HepG2 (cell line): ENCODE measurements around the gene VDAC1. TPM values are rescaled to one million over a fixed set of nuclear protein-coding genes. Genes with fewer than 3 reads are reported as not detected.

Experiments
- ATAC-seq: fragments of 200-7000 bp; cut with Tn5 transposase; 3 replicates; pipeline ENCODE4 v1.9.1; 2020; ENCODE audit warnings: mild to moderate bottlenecking, moderate library complexity
- BruUV-seq: library from RNA; stranded (reverse); fragments of 400-500 nt; replicated peaks from 2 replicates; lab custom pipeline; 2021; lab: Mats Ljungman, UMichigan
- CTCF ChIA-PET: fragments of 300-600 bp; formaldehyde crosslinking; extraction: SDS; loops from one replicate; lab custom pipeline; 2021; ENCODE audit warnings: low total read pairs, inconsistent platforms, low intra/inter-chr PET ratio; lab: Yijun Ruan, JAX
- POLR2A ChIA-PET: fragments of 350-600 bp; sonication (Branson Sonifier 250); formaldehyde crosslinking; loops from one replicate; lab custom pipeline; 2020; ENCODE audit warnings: antibody characterized with exemption, inconsistent platforms; lab: Yijun Ruan, JAX
- DNase-seq: peaks from one replicate; pipeline ENCODE4 v3.0.0-alpha.2; 2015; ENCODE audit warnings: low spot score
- FAIRE-seq: peaks from 3 replicates; lab custom pipeline; 2011; peaks lifted over from hg19 to GRCh38; lab: Jason Lieb, UNC
- H2AFZ ChIP-seq: one replicate; pipeline ENCODE4 v1.6.1; 2011; ENCODE audit warnings: low read length, inconsistent platforms
- H3K27ac ChIP-seq: fragments of 300-600 bp; 3 replicates; pipeline ENCODE4 v1.8.0; 2011; ENCODE audit warnings: mixed run types, mild to moderate bottlenecking, mixed read lengths, low read length, inconsistent platforms; ENCODE audit not compliant: insufficient read depth; ENCODE audit errors: extremely low read length
- H3K27me3 ChIP-seq, 2 experiments: fragments of 200-600 bp in 1 of 2; 2 replicates in 1 of 2; 3 replicates in 1 of 2; pipeline versions ENCODE4 v1.6.0 to v1.8.0; 2011; ENCODE audit warnings: low read length in 2 of 2, mild to moderate bottlenecking in 2 of 2, moderate library complexity in 2 of 2, inconsistent platforms in 1 of 2; ENCODE audit not compliant: insufficient read depth in 2 of 2, control insufficient read depth in 1 of 2
- H3K36me3 ChIP-seq, 2 experiments: fragments of 200-600 bp in 1 of 2; replicated peaks in 1 of 2; 2 replicates in 1 of 2; 3 replicates in 1 of 2; pipeline versions ENCODE4 v1.5.1 to v1.8.0; 2011; ENCODE audit warnings: low read length in 2 of 2, inconsistent platforms in 1 of 2; ENCODE audit not compliant: insufficient read depth in 2 of 2, control insufficient read depth in 1 of 2
- H3K4me1 ChIP-seq: 2 replicates; pipeline ENCODE4 v1.5.1; 2012; ENCODE audit warnings: low read length, inconsistent platforms; ENCODE audit not compliant: insufficient read depth
- H3K4me2 ChIP-seq: 2 replicates; pipeline ENCODE4 v1.6.0; 2011; ENCODE audit warnings: low read depth, low read length, inconsistent platforms
- H3K4me3 ChIP-seq, 3 experiments: fragments of 200-600 bp in 1 of 3; sonication (generic), shearing (Covaris generic) in 1 of 3; replicated peaks in 1 of 3; 2 replicates each; pipeline ENCODE4 v1.5.1; 2011 to 2016; ENCODE audit warnings: low read length in 3 of 3, inconsistent platforms in 2 of 3, low read depth in 2 of 3, mild to moderate bottlenecking in 2 of 3, control low read depth in 1 of 3, mixed read lengths in 1 of 3; ENCODE audit not compliant: insufficient read depth in 1 of 3
- H3K79me2 ChIP-seq: one replicate; pipeline ENCODE4 v1.6.1; 2011; ENCODE audit warnings: low read length, inconsistent platforms; ENCODE audit not compliant: insufficient read depth
- H3K9ac ChIP-seq: 2 replicates; pipeline ENCODE4 v1.6.0; 2011; ENCODE audit warnings: mild to moderate bottlenecking, low read depth, low read length, inconsistent platforms; ENCODE audit not compliant: insufficient read depth
- H3K9me3 ChIP-seq: 2 replicates; pipeline ENCODE4 v1.5.1; 2012; ENCODE audit warnings: mild to moderate bottlenecking, low read length
- H4K20me1 ChIP-seq: 2 replicates; pipeline ENCODE4 v1.6.0; 2011; ENCODE audit warnings: inconsistent platforms, mild to moderate bottlenecking, low read length, moderate library complexity; ENCODE audit not compliant: insufficient read depth
- EP300 ChIP-seq, 3 experiments: sonication (generic) in 1 of 3; formaldehyde crosslinking in 1 of 3; IDR thresholded peaks; 2 replicates each; pipeline versions ENCODE4 v1.5.1 to v1.6.1; 2011 to 2020; ENCODE audit warnings: low read depth in 2 of 3, low read length in 2 of 3, borderline replicate concordance in 1 of 3, improper control_type of control experiment in 1 of 3, mild to moderate bottlenecking in 1 of 3, missing genetic modification reagents in 1 of 3, moderate library complexity in 1 of 3
- HDAC2 ChIP-seq: sonication (generic); formaldehyde crosslinking; IDR thresholded peaks from 2 replicates; pipeline ENCODE4 v1.4.0; 2020; ENCODE audit warnings: missing genetic modification reagents
- IKZF4 ChIP-seq: sonication (generic); formaldehyde crosslinking; IDR thresholded peaks from 2 replicates; pipeline ENCODE4 v1.5.1; 2020; ENCODE audit warnings: borderline replicate concordance, mild to moderate bottlenecking, low read depth, missing genetic modification reagents; ENCODE audit errors: not compliant biosample characterization
- MIER3 ChIP-seq: IDR thresholded peaks from 2 replicates; pipeline ENCODE4 v1.6.1; 2016; ENCODE audit warnings: missing compliant biosample characterization, borderline replicate concordance
- NFKBIZ ChIP-seq: IDR thresholded peaks from 2 replicates; pipeline ENCODE4 v1.6.1; 2018; ENCODE audit warnings: missing genetic modification reagents, missing compliant biosample characterization
- PTBP1 ChIP-seq: fragments of 200-400 bp; formaldehyde crosslinking; IDR thresholded peaks from 2 replicates; pipeline ENCODE4 v1.6.1; 2018; ENCODE audit warnings: low read length, low read depth; ENCODE audit not compliant: poor library complexity, severe bottlenecking
- SMC3 ChIP-seq: IDR thresholded peaks from 2 replicates; pipeline ENCODE4 v1.6.1; 2011; ENCODE audit warnings: low read length, improper control_type of control experiment
- SYNCRIP ChIP-seq: fragments of 200-400 bp; formaldehyde crosslinking; IDR thresholded peaks from 2 replicates; pipeline ENCODE4 v1.6.1; 2018; ENCODE audit warnings: mild to moderate bottlenecking, low read depth, low read length; ENCODE audit not compliant: insufficient read depth
- THYN1 ChIP-seq: sonication (generic); formaldehyde crosslinking; IDR thresholded peaks from 2 replicates; pipeline ENCODE4 v1.8.1; 2023; ENCODE audit warnings: low read depth, mild to moderate bottlenecking, moderate library complexity, missing genetic modification reagents, borderline replicate concordance
- WIZ ChIP-seq: sonication (generic); formaldehyde crosslinking; IDR thresholded peaks from 2 replicates; pipeline ENCODE4 v1.5.1; 2020; ENCODE audit warnings: mild to moderate bottlenecking, missing genetic modification reagents
- YY1 ChIP-seq: IDR thresholded peaks from 2 replicates; pipeline ENCODE4 v1.6.1; 2011; ENCODE audit warnings: low read length, low read depth, moderate library complexity, mild to moderate bottlenecking; ENCODE audit not compliant: insufficient read depth, insufficient replicate concordance
- ZFYVE20 ChIP-seq: sonication (generic); formaldehyde crosslinking; IDR thresholded peaks from 2 replicates; pipeline ENCODE4 v1.8.0; 2023; ENCODE audit warnings: low read depth, mild to moderate bottlenecking, moderate library complexity, missing genetic modification reagents, borderline replicate concordance
- ZKSCAN1 ChIP-seq: fragments of 150-350 bp; IDR thresholded peaks from 2 replicates; pipeline ENCODE4 v1.6.1; 2014; ENCODE audit warnings: low read length
- ZNF335 ChIP-seq: sonication (generic); formaldehyde crosslinking; IDR thresholded peaks from 2 replicates; pipeline ENCODE4 v1.4.0; 2020; ENCODE audit warnings: missing genetic modification reagents
- ZNF780A ChIP-seq: sonication (generic); formaldehyde crosslinking; IDR thresholded peaks from 2 replicates; pipeline ENCODE4 v1.8.0; 2022; ENCODE audit warnings: mild to moderate bottlenecking, missing genetic modification reagents, moderate library complexity
- WGBS: methylation state at CpG from one replicate; pipeline ENCODE4 v1.1.6; 2017; ENCODE audit warnings: low lambda C conversion rate; 5-methylcytosine and 5-hydroxymethylcytosine counted together
- in situ Hi-C: cut with HindIII; loops from 2 replicates; pipeline ENCODE4 v1.10.0; 2017; ENCODE audit warnings: low pct_unique_long_range_greater_than_20kb; ENCODE audit not compliant: extremely low pct_ligation_motif_present
- intact Hi-C: fragments of 100-400 bp; cut with micrococcal nuclease; formaldehyde crosslinking; loops from one replicate; pipeline ENCODE4 v1.10.0; 2022; ENCODE audit not compliant: unreplicated experiment
- polyA plus RNA-seq, 8 experiments: library from polyadenylated mRNA; depleted of rRNA in 3 of 8; stranded (reverse) in 7 of 8; unstranded in 1 of 8; fragments of >200 nt; fragmentation: Illumina TruSeq in 4 of 8; extraction: Trizol in 4 of 8; gene quantifications; 2 replicates each; pipeline versions ENCODE4 v1.2.1 to v1.2.3, GENCODE V29; 2011 to 2016; ENCODE audit warnings: low read depth in 4 of 8, missing spikeins in 1 of 8, mixed read lengths in 1 of 8; ENCODE audit not compliant: insufficient read depth in 1 of 8
- total RNA-seq, 5 experiments: library from RNA; depleted of rRNA; stranded (reverse); fragments of >200 nt; fragmentation: Illumina TruSeq; extraction: Trizol; gene quantifications; 2 replicates each; pipeline ENCODE4 v1.2.3, GENCODE V29; 2016; ENCODE audit warnings: low read depth in 1 of 5
- TF ChIP-seq, protein P1 (sequence below): sonication (generic); formaldehyde crosslinking; IDR thresholded peaks from 2 replicates; pipeline ENCODE4 v1.5.0; 2020; ENCODE audit warnings: missing genetic modification reagents
- TF ChIP-seq, protein P2 (sequence below): sonication (generic); formaldehyde crosslinking; IDR thresholded peaks from 2 replicates; pipeline ENCODE4 v1.8.0; 2022; ENCODE audit warnings: mild to moderate bottlenecking, missing genetic modification reagents; ENCODE audit not compliant: insufficient replicate concordance

The VDAC1 gene
- total and polyA plus RNA-seq, 2 of the 13 experiments (the other 11 are each of a cell fraction or from before 2014, with no cell fraction given) = 112 to 380 TPM

DNA sequence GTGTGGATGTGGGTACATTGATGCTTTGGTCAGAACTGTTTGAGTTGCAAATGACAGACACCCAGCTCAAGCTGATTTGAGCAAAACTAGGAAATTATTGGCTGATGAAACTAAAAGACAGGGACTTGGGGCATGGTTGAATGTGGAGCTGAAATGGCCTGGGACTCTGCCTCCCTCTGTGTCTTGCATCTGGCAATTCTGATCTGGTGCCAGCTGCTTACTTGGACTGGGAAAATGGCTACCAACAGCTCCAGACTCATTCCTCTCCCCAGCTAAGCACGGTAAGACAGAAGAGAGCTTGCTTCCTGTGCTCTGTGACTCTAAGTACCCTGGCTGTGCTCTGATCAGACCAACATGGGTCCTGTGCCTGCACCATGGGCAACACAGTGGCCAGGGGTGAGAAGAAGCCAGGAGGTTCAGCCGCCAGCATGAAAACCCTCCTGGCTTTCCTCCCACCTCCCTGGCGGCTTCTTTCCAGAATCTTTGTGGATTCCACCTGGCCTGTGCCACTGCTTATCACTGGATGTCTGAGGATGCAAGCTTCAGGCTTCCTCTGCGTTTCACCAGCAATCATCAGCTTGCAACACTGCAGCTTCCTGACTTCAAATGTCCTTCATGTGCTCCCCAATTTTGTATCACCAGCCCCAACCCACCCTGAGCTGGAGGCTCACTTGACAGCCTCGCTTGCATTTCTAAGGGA lies 80.4 kb downstream of the VDAC1 start:
- FAIRE-seq (no peak), ATAC-seq (no peak), DNase-seq (no peak)
- H3K4me1 ChIP-seq = peaks cover 13% of the 10 kb centered on the region; the same call in 1 of the 2 replicates
- no TSS peak for BruUV-seq
- intact Hi-C loops (no loop called here), in situ Hi-C loops (no loop called here)
- CTCF ChIA-PET = no interaction called here
- no peak overlapping the region for H3K9ac ChIP-seq
- H3K27me3 ChIP-seq = peaks cover 6 to 53% of the 10 kb centered on the region in 2 experiments
- POLR2A ChIA-PET = no interaction called here
- no peaks in the 10 kb centered on the region for H4K20me1 ChIP-seq
- no peak overlapping the region for H3K4me3 ChIP-seq
- H3K4me2 ChIP-seq = no peak overlapping the region
- H3K36me3 ChIP-seq = no peaks in the 10 kb centered on the region
- WGBS = 15% methylated on average over 3 of the region's 5 CpGs
- no peaks in the 10 kb centered on the region for H3K79me2 ChIP-seq
- no peak overlapping the region for H3K27ac ChIP-seq
- no peaks in the 10 kb centered on the region for H3K9me3 ChIP-seq
- H2AFZ ChIP-seq = no peak overlapping the region
- TF ChIP-seq MIER3 (CRISPR knock-in tag) (no peak), NFKBIZ (CRISPR knock-in tag) (no peak), EP300 (IDR thresholded peaks at IDR 0.05; ENCODE audit: low read depth in 2 of 2, low read length in 2 of 2) (no peak), EP300 (CRISPR knock-in tag; IDR thresholded peaks at IDR 0.05; ENCODE audit: borderline replicate concordance) (no peak), ZNF780A (no peak), ZNF335 (no peak), HDAC2 (no peak), ZFYVE20 (CRISPR knock-in tag) (no peak), IKZF4 (CRISPR knock-in tag) (no peak), WIZ (CRISPR knock-in tag) (no peak), ZKSCAN1 (no peak), SYNCRIP (no peak), SMC3 (no peak), YY1 (no peak), THYN1 (no peak), PTBP1 (no peak)
- TF ChIP-seq, protein P1, sequence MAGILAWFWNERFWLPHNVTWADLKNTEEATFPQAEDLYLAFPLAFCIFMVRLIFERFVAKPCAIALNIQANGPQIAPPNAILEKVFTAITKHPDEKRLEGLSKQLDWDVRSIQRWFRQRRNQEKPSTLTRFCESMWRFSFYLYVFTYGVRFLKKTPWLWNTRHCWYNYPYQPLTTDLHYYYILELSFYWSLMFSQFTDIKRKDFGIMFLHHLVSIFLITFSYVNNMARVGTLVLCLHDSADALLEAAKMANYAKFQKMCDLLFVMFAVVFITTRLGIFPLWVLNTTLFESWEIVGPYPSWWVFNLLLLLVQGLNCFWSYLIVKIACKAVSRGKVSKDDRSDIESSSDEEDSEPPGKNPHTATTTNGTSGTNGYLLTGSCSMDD = no peak
- TF ChIP-seq, protein P2, sequence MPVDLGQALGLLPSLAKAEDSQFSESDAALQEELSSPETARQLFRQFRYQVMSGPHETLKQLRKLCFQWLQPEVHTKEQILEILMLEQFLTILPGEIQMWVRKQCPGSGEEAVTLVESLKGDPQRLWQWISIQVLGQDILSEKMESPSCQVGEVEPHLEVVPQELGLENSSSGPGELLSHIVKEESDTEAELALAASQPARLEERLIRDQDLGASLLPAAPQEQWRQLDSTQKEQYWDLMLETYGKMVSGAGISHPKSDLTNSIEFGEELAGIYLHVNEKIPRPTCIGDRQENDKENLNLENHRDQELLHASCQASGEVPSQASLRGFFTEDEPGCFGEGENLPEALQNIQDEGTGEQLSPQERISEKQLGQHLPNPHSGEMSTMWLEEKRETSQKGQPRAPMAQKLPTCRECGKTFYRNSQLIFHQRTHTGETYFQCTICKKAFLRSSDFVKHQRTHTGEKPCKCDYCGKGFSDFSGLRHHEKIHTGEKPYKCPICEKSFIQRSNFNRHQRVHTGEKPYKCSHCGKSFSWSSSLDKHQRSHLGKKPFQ (CRISPR knock-in tag) = no peak
